HepG2 (cell line): ENCODE measurements around the gene ING2. TPM values are rescaled to one million over a fixed set of nuclear protein-coding genes. Genes with fewer than 3 reads are reported as not detected.

Experiments used
- GABPA ChIP-seq, 2 experiments: IDR thresholded peaks; 2 replicates each; pipeline ENCODE4 v1.6.1; 2011 to 2016; ENCODE audit warnings: low read depth in 2 of 2, low read length in 1 of 2, missing biosample characterization in 1 of 2, missing genetic modification characterization in 1 of 2
- HBP1 ChIP-seq: IDR thresholded peaks from 2 replicates; pipeline ENCODE4 v1.6.1; 2016; ENCODE audit warnings: low read depth, control low read depth
- KDM4B ChIP-seq: sonication (generic); formaldehyde crosslinking; IDR thresholded peaks from 2 replicates; pipeline ENCODE4 v1.4.0; 2020; ENCODE audit warnings: missing genetic modification reagents
- MEIS2 ChIP-seq: sonication (generic); formaldehyde crosslinking; IDR thresholded peaks from 2 replicates; pipeline ENCODE4 v1.9.0; 2021; ENCODE audit warnings: mild to moderate bottlenecking, missing genetic modification reagents
- MYC ChIP-seq: sonication (generic); formaldehyde crosslinking; IDR thresholded peaks from 2 replicates; pipeline ENCODE4 v1.9.0; 2021; ENCODE audit warnings: missing genetic modification reagents, borderline replicate concordance
- MZF1 ChIP-seq: sonication (generic); formaldehyde crosslinking; IDR thresholded peaks from 2 replicates; pipeline ENCODE4 v1.8.1; 2023; ENCODE audit warnings: mild to moderate bottlenecking, missing genetic modification reagents, borderline replicate concordance
- RBAK ChIP-seq: sonication (generic); formaldehyde crosslinking; IDR thresholded peaks from 2 replicates; pipeline ENCODE4 v1.5.1; 2020; ENCODE audit warnings: mild to moderate bottlenecking, missing genetic modification reagents
- SIN3A ChIP-seq: IDR thresholded peaks from 2 replicates; pipeline ENCODE4 v1.6.1; 2011; ENCODE audit warnings: low read depth, mild to moderate bottlenecking, control low read depth, low read length, borderline replicate concordance
- SP4 ChIP-seq: sonication (generic); formaldehyde crosslinking; IDR thresholded peaks from 2 replicates; pipeline ENCODE4 v1.8.1; 2023; ENCODE audit warnings: mild to moderate bottlenecking, missing genetic modification reagents
- ZIK1 ChIP-seq: sonication (generic); formaldehyde crosslinking; IDR thresholded peaks from 2 replicates; pipeline ENCODE4 v1.5.0; 2020; ENCODE audit warnings: mild to moderate bottlenecking, low read depth, missing genetic modification reagents, borderline replicate concordance
- ZMYM4 ChIP-seq: sonication (generic); formaldehyde crosslinking; IDR thresholded peaks from 2 replicates; pipeline ENCODE4 v1.8.1; 2023; ENCODE audit warnings: mild to moderate bottlenecking, missing genetic modification reagents
- ZNF10 ChIP-seq: sonication (generic); formaldehyde crosslinking; IDR thresholded peaks from 2 replicates; pipeline ENCODE4 v1.4.0; 2020; ENCODE audit warnings: mild to moderate bottlenecking, low read depth, missing genetic modification reagents, borderline replicate concordance
- ZNF207 ChIP-seq: fragments of 450-650 bp; IDR thresholded peaks from 2 replicates; pipeline ENCODE4 v1.6.1; 2016; ENCODE audit warnings: antibody characterized with exemption, borderline replicate concordance
- ZNF253 ChIP-seq: sonication (generic); formaldehyde crosslinking; IDR thresholded peaks from 2 replicates; pipeline ENCODE4 v1.8.0; 2022; ENCODE audit warnings: mild to moderate bottlenecking, missing genetic modification reagents, borderline replicate concordance
- ZNF563 ChIP-seq: sonication (generic); formaldehyde crosslinking; IDR thresholded peaks from 2 replicates; pipeline ENCODE4 v1.8.0; 2022; ENCODE audit warnings: mild to moderate bottlenecking, moderate library complexity, missing genetic modification reagents
- ZNF788 ChIP-seq: sonication (generic); formaldehyde crosslinking; IDR thresholded peaks from 2 replicates; pipeline ENCODE4 v1.5.0; 2020; ENCODE audit warnings: mild to moderate bottlenecking, missing genetic modification reagents, borderline replicate concordance
- ZNF841 ChIP-seq: sonication (generic); formaldehyde crosslinking; IDR thresholded peaks from 2 replicates; pipeline ENCODE4 v1.8.1; 2023; ENCODE audit warnings: missing genetic modification reagents, borderline replicate concordance
- ZSCAN9 ChIP-seq: IDR thresholded peaks from 2 replicates; pipeline ENCODE4 v1.6.1; 2016; ENCODE audit warnings: borderline replicate concordance
- polyA plus RNA-seq, 8 experiments: library from polyadenylated mRNA; depleted of rRNA in 3 of 8; stranded (reverse) in 7 of 8; unstranded in 1 of 8; fragments of >200 nt; fragmentation: Illumina TruSeq in 4 of 8; extraction: Trizol in 4 of 8; gene quantifications; 2 replicates each; pipeline versions ENCODE4 v1.2.1 to v1.2.3, GENCODE V29; 2011 to 2016; ENCODE audit warnings: low read depth in 4 of 8, missing spikeins in 1 of 8, mixed read lengths in 1 of 8; ENCODE audit not compliant: insufficient read depth in 1 of 8
- total RNA-seq, 5 experiments: library from RNA; depleted of rRNA; stranded (reverse); fragments of >200 nt; fragmentation: Illumina TruSeq; extraction: Trizol; gene quantifications; 2 replicates each; pipeline ENCODE4 v1.2.3, GENCODE V29; 2016; ENCODE audit warnings: low read depth in 1 of 5
- TF ChIP-seq, protein P1 (sequence below): sonication (generic); formaldehyde crosslinking; IDR thresholded peaks from 2 replicates; pipeline ENCODE4 v1.4.0; 2020; ENCODE audit warnings: missing genetic modification reagents
- TF ChIP-seq, protein P2 (sequence below): sonication (generic); formaldehyde crosslinking; IDR thresholded peaks from 2 replicates; pipeline ENCODE4 v1.8.0; 2022; ENCODE audit warnings: mild to moderate bottlenecking, missing genetic modification reagents, borderline replicate concordance
- TF ChIP-seq, protein P3 (sequence below): IDR thresholded peaks from 2 replicates; pipeline ENCODE4 v1.6.1; 2016; ENCODE audit warnings: control low read depth

The ING2 gene
- total and polyA plus RNA-seq, 2 of the 13 experiments (the other 11 are each of a cell fraction or from before 2014, with no cell fraction given) = 6.6 to 12.4 TPM

DNA sequence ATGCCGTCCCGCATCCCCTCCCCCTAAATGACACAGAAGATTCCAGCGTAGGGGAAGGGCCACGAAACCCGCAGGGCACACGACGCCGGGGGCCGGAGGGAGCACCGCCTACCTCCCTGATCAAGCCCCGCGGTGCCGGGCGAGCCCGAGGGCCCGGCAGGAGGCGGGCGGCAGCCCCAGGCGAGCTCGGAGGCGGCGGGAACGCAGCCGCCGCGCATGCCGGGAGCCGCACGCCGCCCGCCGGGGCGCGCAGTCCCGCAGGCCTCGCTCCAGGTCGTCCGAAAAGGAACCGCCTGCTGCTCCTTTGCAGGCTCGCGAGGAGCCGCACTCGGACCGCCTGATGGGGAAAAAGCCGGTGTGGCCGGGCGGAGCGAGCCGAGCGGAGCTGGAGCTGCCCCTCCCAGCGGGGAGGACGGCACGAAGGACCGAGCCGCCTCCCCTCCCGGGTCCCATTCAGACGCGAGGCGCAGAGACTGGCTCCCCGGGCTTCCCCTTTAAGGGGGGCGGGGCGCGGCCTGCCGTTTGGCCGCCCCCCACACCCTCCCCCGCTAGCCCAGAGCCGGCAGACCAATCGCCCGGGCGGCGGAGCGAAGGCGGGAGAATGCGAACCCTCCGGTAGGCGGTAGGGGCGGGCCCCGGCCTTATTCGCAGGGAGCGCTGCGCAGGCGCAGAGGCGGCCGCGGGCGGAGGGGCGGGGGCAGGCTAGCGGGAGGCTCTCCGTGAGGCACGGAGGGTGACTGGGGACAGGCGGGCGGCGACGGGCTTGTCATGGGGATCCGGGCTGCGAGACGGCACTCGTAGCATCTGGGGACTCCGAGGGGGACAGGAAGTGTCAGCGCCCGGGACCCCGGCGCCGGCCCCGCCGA lies 561 bp upstream of the ING2 start (continued):
- TF ChIP-seq ZMYM4 (peak; percentile 76), GABPA (IDR thresholded peaks at IDR 0.05; ENCODE audit: low read depth, low read length) (0 out of 2 replicates have a peak, but pooled peaks have one; percentile 24), GABPA (CRISPR knock-in tag; IDR thresholded peaks at IDR 0.05; ENCODE audit: low read depth) (peak; percentile 36; the same call in 1 of the 2 replicates), HBP1 (peak; percentile 29; the same call in 1 of the 2 replicates), ZNF207 (no peak), ZNF563 (peak; percentile 94), ZIK1 (peak; percentile 58; the same call in 1 of the 2 replicates), MZF1 (CRISPR knock-in tag) (no peak), ZSCAN9 (CRISPR knock-in tag) (0 out of 2 replicates have a peak, but pooled peaks have one; percentile 8), KDM4B (CRISPR knock-in tag) (no peak), RBAK (CRISPR knock-in tag) (no peak), ZNF253 (CRISPR knock-in tag) (0 out of 2 replicates have a peak, but pooled peaks have one; percentile 15), ZNF10 (no peak), SP4 (CRISPR knock-in tag) (peak; percentile 76), SIN3A (peak; percentile 68; the same call in 1 of the 2 replicates), ZNF788 (CRISPR knock-in tag) (peak; percentile 63; the same call in 1 of the 2 replicates), MEIS2 (CRISPR knock-in tag) (peak; percentile 80; the same call in 1 of the 2 replicates), MYC (CRISPR knock-in tag) (peak; percentile 73; the same call in 1 of the 2 replicates), ZNF841 (CRISPR knock-in tag) (peak; percentile 56; the same call in 1 of the 2 replicates)
- TF ChIP-seq, protein P1, sequence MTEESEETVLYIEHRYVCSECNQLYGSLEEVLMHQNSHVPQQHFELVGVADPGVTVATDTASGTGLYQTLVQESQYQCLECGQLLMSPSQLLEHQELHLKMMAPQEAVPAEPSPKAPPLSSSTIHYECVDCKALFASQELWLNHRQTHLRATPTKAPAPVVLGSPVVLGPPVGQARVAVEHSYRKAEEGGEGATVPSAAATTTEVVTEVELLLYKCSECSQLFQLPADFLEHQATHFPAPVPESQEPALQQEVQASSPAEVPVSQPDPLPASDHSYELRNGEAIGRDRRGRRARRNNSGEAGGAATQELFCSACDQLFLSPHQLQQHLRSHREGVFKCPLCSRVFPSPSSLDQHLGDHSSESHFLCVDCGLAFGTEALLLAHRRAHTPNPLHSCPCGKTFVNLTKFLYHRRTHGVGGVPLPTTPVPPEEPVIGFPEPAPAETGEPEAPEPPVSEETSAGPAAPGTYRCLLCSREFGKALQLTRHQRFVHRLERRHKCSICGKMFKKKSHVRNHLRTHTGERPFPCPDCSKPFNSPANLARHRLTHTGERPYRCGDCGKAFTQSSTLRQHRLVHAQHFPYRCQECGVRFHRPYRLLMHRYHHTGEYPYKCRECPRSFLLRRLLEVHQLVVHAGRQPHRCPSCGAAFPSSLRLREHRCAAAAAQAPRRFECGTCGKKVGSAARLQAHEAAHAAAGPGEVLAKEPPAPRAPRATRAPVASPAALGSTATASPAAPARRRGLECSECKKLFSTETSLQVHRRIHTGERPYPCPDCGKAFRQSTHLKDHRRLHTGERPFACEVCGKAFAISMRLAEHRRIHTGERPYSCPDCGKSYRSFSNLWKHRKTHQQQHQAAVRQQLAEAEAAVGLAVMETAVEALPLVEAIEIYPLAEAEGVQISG = peak; percentile 75
- TF ChIP-seq, protein P2, sequence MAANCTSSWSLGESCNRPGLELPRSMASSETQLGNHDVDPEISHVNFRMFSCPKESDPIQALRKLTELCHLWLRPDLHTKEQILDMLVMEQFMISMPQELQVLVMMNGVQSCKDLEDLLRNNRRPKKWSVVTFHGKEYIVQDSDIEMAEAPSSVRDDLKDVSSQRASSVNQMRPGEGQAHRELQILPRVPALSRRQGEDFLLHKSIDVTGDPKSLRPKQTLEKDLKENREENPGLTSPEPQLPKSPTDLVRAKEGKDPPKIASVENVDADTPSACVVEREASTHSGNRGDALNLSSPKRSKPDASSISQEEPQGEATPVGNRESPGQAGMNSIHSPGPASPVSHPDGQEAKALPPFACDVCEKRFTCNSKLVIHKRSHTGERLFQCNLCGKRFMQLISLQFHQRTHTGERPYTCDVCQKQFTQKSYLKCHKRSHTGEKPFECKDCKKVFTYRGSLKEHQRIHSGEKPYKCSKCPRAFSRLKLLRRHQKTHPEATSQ (CRISPR knock-in tag) = peak; percentile 31; the same call in 1 of the 2 replicates
- TF ChIP-seq, protein P3, sequence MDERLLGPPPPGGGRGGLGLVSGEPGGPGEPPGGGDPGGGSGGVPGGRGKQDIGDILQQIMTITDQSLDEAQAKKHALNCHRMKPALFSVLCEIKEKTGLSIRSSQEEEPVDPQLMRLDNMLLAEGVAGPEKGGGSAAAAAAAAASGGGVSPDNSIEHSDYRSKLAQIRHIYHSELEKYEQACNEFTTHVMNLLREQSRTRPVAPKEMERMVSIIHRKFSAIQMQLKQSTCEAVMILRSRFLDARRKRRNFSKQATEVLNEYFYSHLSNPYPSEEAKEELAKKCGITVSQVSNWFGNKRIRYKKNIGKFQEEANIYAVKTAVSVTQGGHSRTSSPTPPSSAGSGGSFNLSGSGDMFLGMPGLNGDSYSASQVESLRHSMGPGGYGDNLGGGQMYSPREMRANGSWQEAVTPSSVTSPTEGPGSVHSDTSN = no peak
